GDM1 (cell line): ENCODE results near the gene HELZ2.
"Not testable (repeated sequence)": the region's sequence is repeated elsewhere in the genome, so short reads cannot be mapped to it uniquely, and the experiment has no call there.

ENCODE experiments used
- DNase-seq: peaks from one replicate; lab custom pipeline; 2025; lab: John Stamatoyannopoulos, UW

HELZ2 gene

GRCh38 chr20:63565699-63566335 lies 8.2 kb downstream of the HELZ2 start:
- DNase-seq: no peak

- no peak for DNase-seq
These were observed 8.9 kb downstream of the HELZ2 start for GRCh38 chr20:63565021-63565698.

- no peak for DNase-seq
These were observed 9.8 kb downstream of the HELZ2 start for GRCh38 chr20:63564036-63564810.

- DNase-seq: no peak
These were observed 10.7 kb downstream of the HELZ2 start for GRCh38 chr20:63563225-63563935.

- DNase-seq: no peak
These were observed 11.4 kb downstream of the HELZ2 start for GRCh38 chr20:63562461-63563224.

- DNase-seq: no peak
These were observed 12.2 kb downstream of the HELZ2 start for GRCh38 chr20:63561624-63562396.

GRCh38 chr20:63560856-63561609 lies 13.0 kb downstream of the HELZ2 start:
- no peak for DNase-seq

GRCh38 chr20:63560333-63560805 lies 13.7 kb downstream of the HELZ2 start:
- DNase-seq: no peak

GRCh38 chr20:63559485-63560332 lies 14.3 kb downstream of the HELZ2 start:
- not testable (repeated sequence) for DNase-seq

GRCh38 chr20:63558804-63559484 lies 15.1 kb downstream of the HELZ2 start:
- DNase-seq: no peak

- no peak for DNase-seq
These were observed 16.6 kb downstream of the HELZ2 start for GRCh38 chr20:63557481-63557891.

GRCh38 chr20:63556873-63557478 lies 17.1 kb downstream of the HELZ2 start:
- DNase-seq: no peak

- DNase-seq: no peak
These were observed 18.2 kb downstream of the HELZ2 start for GRCh38 chr20:63555661-63556381.

GRCh38 chr20:63554361-63555278 lies 19.4 kb downstream of the HELZ2 start:
- DNase-seq: no peak

- peak; percentile 37 for DNase-seq
These were observed 20.1 kb downstream of the HELZ2 start, which contains the start of gene FNDC11 for GRCh38 chr20:63553933-63554290. Gene FNDC11 (plus strand): TSS chr20:63554159. CDS start chr20:63555664, 1,505 bp downstream.
